ENCODE data around the gene TEX261.
"Not testable (repeated sequence)": the region's sequence is repeated elsewhere in the genome, so short reads cannot be mapped to it uniquely, and the experiment has no call there.

Gene TEX261

GRCh38 chr2:70994699-70995425 is at the start of gene TEX261:
TEX261 (minus strand) TSS chr2:70994873; CDS start chr2:70994757, 116 bp downstream.
- peak; percentile 73 for TF ChIP-seq CTCF (IDR thresholded peaks at IDR 0.05; ENCODE audit: low read depth, low read length)
- peak; percentile 87 for DNase-seq (ENCODE audit: low read depth, low spot score)
- H3K4me3 ChIP-seq (ENCODE audit: low read depth, low read length), result peak within 1 kb of the TSS; percentile 82
- in situ Hi-C loops (cut with HindIII; ENCODE audit: low sequenced_read_pairs), result no loop called here

- H3K4me3 ChIP-seq (ENCODE audit: low read depth, low read length), result no peak overlapping the region
- no peak for TF ChIP-seq CTCF (IDR thresholded peaks at IDR 0.05; ENCODE audit: low read depth, low read length)
- in situ Hi-C loops (cut with HindIII; ENCODE audit: low sequenced_read_pairs), result no loop called here
- no peak for DNase-seq (ENCODE audit: low read depth, low spot score)
These were observed 49.1 kb upstream of the TEX261 start for GRCh38 chr2:71043531-71044407.

GRCh38 chr2:71042287-71042686 is 47.6 kb upstream of the TEX261 start:
- no peak overlapping the region for H3K4me3 ChIP-seq (ENCODE audit: low read depth, low read length)
- no peak for TF ChIP-seq CTCF (IDR thresholded peaks at IDR 0.05; ENCODE audit: low read depth, low read length)
- in situ Hi-C loops (cut with HindIII; ENCODE audit: low sequenced_read_pairs), result no loop called here
- no peak for DNase-seq (ENCODE audit: low read depth, low spot score)

GRCh38 chr2:71036296-71036695 is 41.6 kb upstream of the TEX261 start:
- in situ Hi-C loops (cut with HindIII; ENCODE audit: low sequenced_read_pairs), result not testable (repeated sequence)

GRCh38 chr2:71023553-71024243 is 29.0 kb upstream of the TEX261 start:
- H3K4me3 ChIP-seq (ENCODE audit: low read depth, low read length); in situ Hi-C loops (cut with HindIII; ENCODE audit: low sequenced_read_pairs); DNase-seq (ENCODE audit: low read depth, low spot score): not testable (repeated sequence)

More at GRCh38 chr2:71036296-71036695, 41.6 kb upstream of the TEX261 start:
- not testable (repeated sequence) for H3K4me3 ChIP-seq (ENCODE audit: low read depth, low read length); DNase-seq (ENCODE audit: low read depth, low spot score)

- in situ Hi-C loops (cut with HindIII; ENCODE audit: low sequenced_read_pairs); H3K4me3 ChIP-seq (ENCODE audit: low read depth, low read length); DNase-seq (ENCODE audit: low read depth, low spot score): not testable (repeated sequence)
These were observed 26.7 kb upstream of the TEX261 start for GRCh38 chr2:71021394-71021793.

GRCh38 chr2:71019989-71020388 is 25.3 kb upstream of the TEX261 start:
- DNase-seq (ENCODE audit: low read depth, low spot score); H3K4me3 ChIP-seq (ENCODE audit: low read depth, low read length); in situ Hi-C loops (cut with HindIII; ENCODE audit: low sequenced_read_pairs): not testable (repeated sequence)

- no peak for DNase-seq (ENCODE audit: low read depth, low spot score)
- TF ChIP-seq CTCF (IDR thresholded peaks at IDR 0.05; ENCODE audit: low read depth, low read length), result no peak
- in situ Hi-C loops (cut with HindIII; ENCODE audit: low sequenced_read_pairs), result no loop called here
- H3K4me3 ChIP-seq (ENCODE audit: low read depth, low read length), result no peak overlapping the region
These were observed 24.0 kb upstream of the TEX261 start for GRCh38 chr2:71018625-71019024.

GRCh38 chr2:71011786-71012185 is 17.1 kb upstream of the TEX261 start:
- DNase-seq (ENCODE audit: low read depth, low spot score); in situ Hi-C loops (cut with HindIII; ENCODE audit: low sequenced_read_pairs); H3K4me3 ChIP-seq (ENCODE audit: low read depth, low read length): not testable (repeated sequence)

Data from astrocyte of the spinal cord (primary cell).